Measurements from ENCODE around the gene NPIPB8. TPM values are rescaled to one million over a fixed set of nuclear protein-coding genes. Genes with fewer than 3 reads are reported as not detected.
A peak's percentile ranks its signal among the peaks of the same experiment; 100 is the strongest.

Gene NPIPB8
- total and polyA plus RNA-seq, 2 of the 13 experiments (the other 11 are each of a cell fraction or from before 2014, with no cell fraction given): 0.49 to 2.3 TPM

- TF ChIP-seq ARNT2 (CRISPR knock-in tag; IDR thresholded peaks at IDR 0.05; ENCODE audit: low read depth): peak; percentile 69; the same call in 1 of the 2 replicates
- TF ChIP-seq BRD4 (CRISPR knock-in tag; IDR thresholded peaks at IDR 0.05): peak; percentile 40; the same call in 1 of the 2 replicates
- no peak for TF ChIP-seq ATF1 (CRISPR knock-in tag; IDR thresholded peaks at IDR 0.05)
- TF ChIP-seq, protein P1, sequence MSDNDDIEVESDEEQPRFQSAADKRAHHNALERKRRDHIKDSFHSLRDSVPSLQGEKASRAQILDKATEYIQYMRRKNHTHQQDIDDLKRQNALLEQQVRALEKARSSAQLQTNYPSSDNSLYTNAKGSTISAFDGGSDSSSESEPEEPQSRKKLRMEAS (IDR thresholded peaks at IDR 0.05): peak; percentile 81
- no peak for TF ChIP-seq KDM5A (IDR thresholded peaks at IDR 0.05; ENCODE audit: borderline replicate concordance, low read length)
- 0 out of 2 replicates have a peak, but pooled peaks have one; percentile 13 for TF ChIP-seq ZGPAT (CRISPR knock-in tag; IDR thresholded peaks at IDR 0.05)
- TF ChIP-seq THRA (CRISPR knock-in tag; IDR thresholded peaks at IDR 0.05; ENCODE audit: borderline replicate concordance): peak; percentile 68; the same call in 1 of the 2 replicates
- no peak for TF ChIP-seq EZH2 (conservative IDR thresholded peaks at IDR 0.05; ENCODE audit: low read depth, low read length)
- no peak for TF ChIP-seq ZNF703 (CRISPR knock-in tag; IDR thresholded peaks at IDR 0.05; ENCODE audit: borderline replicate concordance)
- TF ChIP-seq HNF1A (IDR thresholded peaks at IDR 0.05; ENCODE audit: low read depth): peak; percentile 31; the same call in 1 of the 2 replicates
- TF ChIP-seq HNF1A (CRISPR knock-in tag; IDR thresholded peaks at IDR 0.05; ENCODE audit: borderline replicate concordance): no peak; the same call in 1 of the 2 replicates
- no peak for TF ChIP-seq IKZF1 (IDR thresholded peaks at IDR 0.05)
- TF ChIP-seq ZSCAN31 (CRISPR knock-in tag; IDR thresholded peaks at IDR 0.05; ENCODE audit: low read depth): peak; percentile 70; the same call in 1 of the 2 replicates
- TF ChIP-seq, protein P2, sequence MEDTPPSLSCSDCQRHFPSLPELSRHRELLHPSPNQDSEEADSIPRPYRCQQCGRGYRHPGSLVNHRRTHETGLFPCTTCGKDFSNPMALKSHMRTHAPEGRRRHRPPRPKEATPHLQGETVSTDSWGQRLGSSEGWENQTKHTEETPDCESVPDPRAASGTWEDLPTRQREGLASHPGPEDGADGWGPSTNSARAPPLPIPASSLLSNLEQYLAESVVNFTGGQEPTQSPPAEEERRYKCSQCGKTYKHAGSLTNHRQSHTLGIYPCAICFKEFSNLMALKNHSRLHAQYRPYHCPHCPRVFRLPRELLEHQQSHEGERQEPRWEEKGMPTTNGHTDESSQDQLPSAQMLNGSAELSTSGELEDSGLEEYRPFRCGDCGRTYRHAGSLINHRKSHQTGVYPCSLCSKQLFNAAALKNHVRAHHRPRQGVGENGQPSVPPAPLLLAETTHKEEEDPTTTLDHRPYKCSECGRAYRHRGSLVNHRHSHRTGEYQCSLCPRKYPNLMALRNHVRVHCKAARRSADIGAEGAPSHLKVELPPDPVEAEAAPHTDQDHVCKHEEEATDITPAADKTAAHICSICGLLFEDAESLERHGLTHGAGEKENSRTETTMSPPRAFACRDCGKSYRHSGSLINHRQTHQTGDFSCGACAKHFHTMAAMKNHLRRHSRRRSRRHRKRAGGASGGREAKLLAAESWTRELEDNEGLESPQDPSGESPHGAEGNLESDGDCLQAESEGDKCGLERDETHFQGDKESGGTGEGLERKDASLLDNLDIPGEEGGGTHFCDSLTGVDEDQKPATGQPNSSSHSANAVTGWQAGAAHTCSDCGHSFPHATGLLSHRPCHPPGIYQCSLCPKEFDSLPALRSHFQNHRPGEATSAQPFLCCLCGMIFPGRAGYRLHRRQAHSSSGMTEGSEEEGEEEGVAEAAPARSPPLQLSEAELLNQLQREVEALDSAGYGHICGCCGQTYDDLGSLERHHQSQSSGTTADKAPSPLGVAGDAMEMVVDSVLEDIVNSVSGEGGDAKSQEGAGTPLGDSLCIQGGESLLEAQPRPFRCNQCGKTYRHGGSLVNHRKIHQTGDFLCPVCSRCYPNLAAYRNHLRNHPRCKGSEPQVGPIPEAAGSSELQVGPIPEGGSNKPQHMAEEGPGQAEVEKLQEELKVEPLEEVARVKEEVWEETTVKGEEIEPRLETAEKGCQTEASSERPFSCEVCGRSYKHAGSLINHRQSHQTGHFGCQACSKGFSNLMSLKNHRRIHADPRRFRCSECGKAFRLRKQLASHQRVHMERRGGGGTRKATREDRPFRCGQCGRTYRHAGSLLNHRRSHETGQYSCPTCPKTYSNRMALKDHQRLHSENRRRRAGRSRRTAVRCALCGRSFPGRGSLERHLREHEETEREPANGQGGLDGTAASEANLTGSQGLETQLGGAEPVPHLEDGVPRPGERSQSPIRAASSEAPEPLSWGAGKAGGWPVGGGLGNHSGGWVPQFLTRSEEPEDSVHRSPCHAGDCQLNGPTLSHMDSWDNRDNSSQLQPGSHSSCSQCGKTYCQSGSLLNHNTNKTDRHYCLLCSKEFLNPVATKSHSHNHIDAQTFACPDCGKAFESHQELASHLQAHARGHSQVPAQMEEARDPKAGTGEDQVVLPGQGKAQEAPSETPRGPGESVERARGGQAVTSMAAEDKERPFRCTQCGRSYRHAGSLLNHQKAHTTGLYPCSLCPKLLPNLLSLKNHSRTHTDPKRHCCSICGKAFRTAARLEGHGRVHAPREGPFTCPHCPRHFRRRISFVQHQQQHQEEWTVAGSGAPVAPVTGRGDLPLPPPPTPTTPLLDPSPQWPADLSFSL (CRISPR knock-in tag; IDR thresholded peaks at IDR 0.05): no peak
These were observed 28.0 kb upstream of the NPIPB8 start, which contains the start of gene SULT1A1 (continued) for GRCh38 chr16:28609631-28610594.

All from HepG2 (cell line).